LoVo (cell line): Measurements from ENCODE around the gene POGZ.
"Not testable (repeated sequence)": the region's sequence is repeated elsewhere in the genome, so short reads cannot be mapped to it uniquely, and the experiment has no call there.

ENCODE experiments used
- DNase-seq: peaks from one replicate; pipeline ENCODE4 v3.0.0-alpha.2; 2016; ENCODE audit warnings: low spot score

The POGZ gene

GRCh38 chr1:151408891-151409290 lies 50.4 kb downstream of the POGZ start:
- DNase-seq, result no peak

GRCh38 chr1:151407304-151407703 lies 52.0 kb downstream of the POGZ start:
- DNase-seq, result no peak

- DNase-seq, result no peak
Observed at GRCh38 chr1:151406176-151406575, 53.1 kb downstream of the POGZ start.

- DNase-seq, result no peak
Observed at GRCh38 chr1:151405187-151405951, 53.9 kb downstream of the POGZ start.

GRCh38 chr1:151403612-151404011 lies 55.7 kb downstream of the POGZ start:
- DNase-seq, result no peak

- DNase-seq, result no peak
Observed at GRCh38 chr1:151402764-151403163, 56.5 kb downstream of the POGZ start.

- no peak for DNase-seq
Observed at GRCh38 chr1:151401860-151402259, 57.4 kb downstream of the POGZ start.

GRCh38 chr1:151401125-151401788 lies 58.0 kb downstream of the POGZ start:
- no peak for DNase-seq

GRCh38 chr1:151399324-151400171 lies 59.7 kb downstream of the POGZ start, which contains the start of gene PSMB4:
Gene PSMB4, plus strand, starts transcription at chr1:151399573. Its CDS starts 15 bp downstream, at chr1:151399588.
- peak; percentile 92 for DNase-seq

GRCh38 chr1:151396265-151396664 lies 63.0 kb downstream of the POGZ start:
- DNase-seq, result not testable (repeated sequence)

GRCh38 chr1:151393583-151393982 lies 65.7 kb downstream of the POGZ start:
- DNase-seq, result no peak

GRCh38 chr1:151391079-151391563 lies 68.2 kb downstream of the POGZ start:
- DNase-seq, result no peak

GRCh38 chr1:151390221-151391078 lies 68.8 kb downstream of the POGZ start:
- DNase-seq, result not testable (repeated sequence)

GRCh38 chr1:151386002-151386401 lies 73.3 kb downstream of the POGZ start:
- DNase-seq, result no peak

- DNase-seq, result no peak
Observed at GRCh38 chr1:151384584-151384983, 74.7 kb downstream of the POGZ start.

GRCh38 chr1:151377150-151377884 lies 82.0 kb downstream of the POGZ start:
- DNase-seq, result no peak

GRCh38 chr1:151373196-151373595 lies 86.1 kb downstream of the POGZ start:
- DNase-seq, result no peak

- peak; percentile 44 for DNase-seq
Observed at GRCh38 chr1:151372058-151372934, 87.0 kb downstream of the POGZ start, which contains the start of gene SELENBP1. Gene SELENBP1, minus strand, starts transcription at chr1:151372705. Its CDS starts 64 bp downstream, at chr1:151372641.

GRCh38 chr1:151371370-151372057 lies 87.8 kb downstream of the POGZ start:
- DNase-seq, result no peak
